NCI-H69 (cell line): ENCODE results near the gene SNX21.

Experiments
- DNase-seq: peaks from one replicate; lab custom pipeline; 2025; lab: John Stamatoyannopoulos, UW

The SNX21 gene

DNA sequence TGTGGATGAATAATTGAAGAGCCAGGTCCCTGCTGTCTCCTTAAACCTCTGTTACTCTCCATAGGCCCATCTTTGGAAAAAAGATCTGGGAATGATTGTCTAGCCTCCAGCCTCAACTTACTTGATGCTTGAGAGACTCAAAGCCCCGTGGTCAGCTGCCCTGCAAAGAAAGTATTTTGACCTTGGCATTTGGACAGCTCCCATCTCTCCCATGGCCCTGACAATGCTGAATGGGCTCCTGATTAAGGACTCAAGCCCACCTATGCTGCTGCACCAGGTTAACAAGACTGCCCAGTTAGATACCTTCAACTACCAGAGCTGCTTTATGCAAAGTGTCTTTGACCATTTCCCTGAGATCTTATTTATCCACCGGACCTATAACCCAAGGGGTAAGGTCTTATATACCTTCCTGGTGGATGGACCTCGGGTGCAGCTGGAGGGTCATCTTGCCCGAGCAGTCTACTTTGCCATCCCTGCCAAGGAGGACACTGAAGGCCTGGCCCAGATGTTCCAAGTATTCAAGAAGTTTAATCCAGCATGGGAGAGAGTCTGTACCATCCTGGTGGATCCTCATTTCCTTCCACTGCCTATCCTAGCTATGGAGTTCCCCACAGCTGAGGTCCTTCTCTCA lies 49.0 kb downstream of the SNX21 start:
- no peak for DNase-seq

DNA sequence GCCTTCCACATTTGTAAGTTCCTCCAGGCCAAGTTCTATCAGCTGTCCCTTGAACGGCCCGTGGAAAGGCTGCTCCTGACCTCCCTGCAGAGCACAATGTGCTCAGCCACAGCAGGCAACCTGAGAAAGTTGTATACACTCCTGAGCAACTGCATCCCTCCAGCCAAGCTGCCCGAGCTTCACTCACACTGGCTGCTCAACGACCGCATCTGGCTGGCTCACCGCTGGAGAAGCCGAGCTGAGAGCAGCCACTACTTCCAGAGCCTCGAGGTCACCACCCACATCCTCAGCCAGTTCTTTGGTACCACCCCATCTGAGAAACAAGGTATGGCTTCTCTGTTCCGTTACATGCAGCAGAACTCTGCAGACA lies 49.5 kb downstream of the SNX21 start:
- no peak for DNase-seq

DNA sequence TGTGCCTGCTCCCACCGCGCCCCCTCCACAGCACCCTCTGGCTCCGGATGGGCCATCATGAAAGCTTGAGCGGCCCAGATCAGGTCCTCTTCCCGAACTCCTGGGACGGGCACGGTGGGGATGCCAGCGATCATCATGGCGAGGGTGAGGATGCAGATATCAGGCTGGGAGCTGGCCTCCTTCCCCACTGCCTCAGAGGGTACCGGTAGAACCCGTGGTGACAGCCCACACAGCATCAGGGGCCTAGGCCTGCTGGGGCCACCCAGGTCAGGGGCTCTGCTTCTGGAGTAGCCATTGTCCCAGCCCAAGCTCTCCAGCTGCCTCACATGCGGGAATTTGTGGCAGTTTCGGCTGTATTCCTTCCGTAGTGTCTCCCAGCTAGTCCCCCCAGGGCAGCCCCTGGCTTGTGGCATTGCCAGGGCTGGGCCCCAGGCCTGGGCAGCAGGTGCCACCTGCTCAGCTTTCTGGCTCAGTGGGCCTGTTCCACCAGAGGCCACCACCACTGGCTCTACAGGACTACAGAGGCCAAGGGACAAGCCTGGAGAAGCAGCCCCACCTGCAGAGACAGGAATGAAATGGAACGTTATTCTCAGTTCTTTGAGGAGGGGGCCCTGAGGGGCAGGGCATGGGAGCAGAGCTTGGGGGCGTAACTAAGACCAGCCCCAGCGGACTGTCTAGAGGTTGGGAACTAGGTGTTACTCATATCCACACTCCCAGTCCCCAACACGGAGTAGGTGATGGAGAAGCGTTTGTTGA lies 53.2 kb downstream of the SNX21 start:
- no peak for DNase-seq

DNA sequence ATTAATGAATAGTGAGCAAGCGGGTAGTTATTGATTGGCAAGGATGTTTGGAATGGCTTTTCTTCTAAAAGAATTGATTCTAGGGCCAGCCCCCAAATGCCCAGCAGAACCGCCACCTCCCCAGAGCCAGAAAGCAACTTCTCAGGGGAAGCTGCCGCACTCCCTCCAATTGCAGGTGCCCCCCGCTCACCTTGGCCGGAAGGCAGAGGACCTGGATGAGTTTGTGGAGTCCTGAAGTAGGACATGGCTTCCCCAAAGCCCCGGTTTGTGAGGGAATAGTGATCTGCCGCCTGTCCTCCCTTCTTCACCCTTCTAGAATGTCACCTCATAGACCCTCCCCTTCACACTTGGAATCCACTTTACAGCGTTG lies 53.7 kb downstream of the SNX21 start, which contains the start of gene SPATA25:
Gene SPATA25 (minus strand): TSS at position 277 of the 370 bp plus-strand sequence. CDS start 32 bp downstream, at position 245.
- DNase-seq, result no peak

GRCh38 chr20:45888681-45889080 lies 55.1 kb downstream of the SNX21 start:
- DNase-seq, result no peak

- peak; percentile 73 for DNase-seq
These were observed 56.7 kb downstream of the SNX21 start for GRCh38 chr20:45890077-45890984.

GRCh38 chr20:45890985-45891983 lies 57.7 kb downstream of the SNX21 start, which contains the start of the genes CTSA and NEURL2:
CTSA (plus strand) TSS chr20:45891335; CDS start chr20:45891569, 234 bp downstream.
NEURL2 (minus strand) TSS chr20:45891208; CDS start chr20:45890991, 217 bp downstream.
- peak; percentile 88 for DNase-seq

GRCh38 chr20:45892049-45892825 lies 58.6 kb downstream of the SNX21 start:
- DNase-seq, result peak; percentile 5
